K562 (cell line): ENCODE data around the gene ZNF346. TPM values are rescaled to one million over a fixed set of nuclear protein-coding genes. Genes with fewer than 3 reads are reported as not detected.

Source experiments
- RAD51 ChIP-seq: fragments of 450-650 bp; IDR thresholded peaks from 2 replicates; pipeline ENCODE4 v1.7.1; 2016; ENCODE audit warnings: low read depth, mild to moderate bottlenecking, borderline replicate concordance
- ZNF398 ChIP-seq: fragments of 250-450 bp; sonication (Bioruptor Pico); IDR thresholded peaks from 2 replicates; pipeline ENCODE4 v1.8.0; 2021; ENCODE audit warnings: moderate library complexity, mild to moderate bottlenecking, inconsistent platforms
- ZNF407 ChIP-seq: fragments of 450-650 bp; IDR thresholded peaks from 2 replicates; pipeline ENCODE4 v1.6.1; 2016; ENCODE audit warnings: low read depth
- polyA plus RNA-seq, 8 experiments: library from polyadenylated mRNA; depleted of rRNA in 4 of 8; stranded (reverse) in 5 of 8; unstranded in 3 of 8; fragments of >200 nt; fragmentation: Nextera tagmentation in 2 of 8; fragmentation: Illumina TruSeq in 1 of 8; extraction: Ambion mirVana in 2 of 8; extraction: Trizol in 1 of 8; gene quantifications; 2 replicates each; pipeline versions ENCODE4 v1.2.1 to v1.2.3, GENCODE V29; 2011 to 2014; ENCODE audit warnings: inconsistent platforms in 1 of 8, missing spikeins in 1 of 8
- total RNA-seq, 7 experiments: library from RNA; depleted of rRNA in 6 of 7; stranded (reverse); fragments of >200 nt in 6 of 7; fragmentation: Illumina TruSeq in 2 of 7; extraction: Trizol in 2 of 7; gene quantifications; 2 replicates each; pipeline versions ENCODE4 v1.2.1 to v1.2.3, GENCODE V29; 2011 to 2021; ENCODE audit warnings: low replicate concordance in 1 of 7

ZNF346 gene
- total and polyA plus RNA-seq, 9 of the 15 experiments (the other 6 are each of a cell fraction or from before 2014, with no cell fraction given) = 5.0 to 25.1 (median 20.1) TPM

GRCh38 chr5:177107159-177107558 lies 84.7 kb downstream of the ZNF346 start (continued):
- TF ChIP-seq ZNF407 = no peak
- no peak for TF ChIP-seq RAD51
- TF ChIP-seq ZNF398 (CRISPR knock-in tag) = no peak
- TF ChIP-seq, all 486 proteins: peak for 0
